Hematopoietic multipotent progenitor cell treated with erythropoietin and hydrocortisone succinate and interleukin-3 and kit ligand, for 6 days (in vitro differentiated cells): ENCODE results near the gene RAD51B.

Experiments
- DNase-seq: peaks from one replicate; pipeline ENCODE4 v3.0.0-alpha.2; 2015

The RAD51B gene

GRCh38 chr14:68571114-68571591 lies 751.6 kb downstream of the RAD51B start:
- DNase-seq, result no peak

DNA sequence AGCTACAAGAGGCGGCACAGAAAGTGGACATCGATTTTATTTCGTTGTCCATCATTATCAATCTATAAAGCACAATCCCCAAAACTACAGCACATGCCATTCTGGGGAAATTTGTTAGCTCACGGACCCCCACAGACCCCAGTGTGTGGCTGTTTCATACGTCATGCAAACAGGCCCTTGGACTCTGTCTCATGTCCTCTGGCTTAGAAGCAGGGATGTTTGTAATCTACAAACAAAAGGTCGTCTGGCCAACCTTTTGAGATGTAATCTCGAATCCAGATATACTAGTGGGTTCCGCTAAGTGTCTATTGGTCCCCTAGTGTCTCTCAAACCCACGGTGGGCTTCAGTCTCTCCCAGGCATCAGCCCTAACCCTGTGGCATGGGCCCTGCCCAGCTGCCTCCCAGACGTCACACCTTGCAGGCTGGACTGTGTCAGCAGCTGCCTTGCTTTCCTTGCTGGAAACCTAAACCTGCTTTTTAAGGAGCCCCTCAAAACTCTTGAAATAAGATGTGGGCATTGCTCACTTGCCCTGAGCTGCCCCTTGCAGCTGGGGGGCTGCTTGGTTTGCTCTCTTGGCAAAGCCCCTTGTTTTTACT lies 752.4 kb downstream of the RAD51B start:
- no peak for DNase-seq

GRCh38 chr14:68573126-68573525 lies 753.5 kb downstream of the RAD51B start:
- no peak for DNase-seq

- DNase-seq, result no peak
Measured at GRCh38 chr14:68573722-68574121, 754.1 kb downstream of the RAD51B start.

- DNase-seq, result no peak
Measured at GRCh38 chr14:68574461-68574860, 754.9 kb downstream of the RAD51B start.

- DNase-seq, result no peak
Measured at GRCh38 chr14:68574906-68575305, 755.3 kb downstream of the RAD51B start.

DNA sequence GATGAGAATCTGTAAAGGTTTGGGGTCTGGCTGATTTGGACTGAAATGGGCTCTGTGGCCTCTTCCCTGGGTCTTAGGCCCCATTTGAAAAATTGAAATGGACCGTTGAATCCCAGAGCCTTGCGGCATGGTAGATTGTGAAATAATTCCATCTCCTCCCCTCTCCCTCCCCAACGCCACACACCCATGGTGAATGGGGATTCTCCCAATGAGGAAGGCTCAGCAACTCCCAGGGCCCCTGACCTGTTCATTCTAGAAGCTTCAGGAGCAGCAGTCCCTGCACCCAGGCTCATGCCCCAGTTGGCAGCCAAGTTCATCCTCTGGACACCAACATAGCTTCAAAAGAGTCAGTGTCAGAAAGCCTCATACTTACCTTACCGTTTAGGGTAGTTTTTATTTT lies 755.8 kb downstream of the RAD51B start:
- no peak for DNase-seq

DNA sequence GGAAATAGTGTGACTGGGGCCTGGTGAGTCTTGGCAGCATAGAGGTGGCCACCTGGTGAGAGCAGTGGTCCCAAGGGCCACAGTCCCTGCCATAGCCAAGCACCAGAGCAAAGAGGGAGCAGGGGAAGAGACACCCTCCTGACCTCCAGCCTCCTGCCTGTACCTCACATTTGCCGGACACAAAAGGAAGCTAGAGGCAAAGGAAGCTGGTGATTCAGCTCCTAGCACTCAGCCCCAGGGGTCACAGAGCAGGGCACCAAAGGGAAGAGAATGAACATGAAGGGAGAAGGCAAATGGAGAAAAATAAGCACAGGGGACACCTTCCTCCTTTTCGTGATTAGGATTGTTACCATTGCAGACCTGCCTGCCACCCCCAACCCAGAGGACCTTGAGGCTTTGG lies 756.5 kb downstream of the RAD51B start:
- no peak for DNase-seq

GRCh38 chr14:68576496-68577244 lies 757.1 kb downstream of the RAD51B start:
- DNase-seq, result no peak

DNA sequence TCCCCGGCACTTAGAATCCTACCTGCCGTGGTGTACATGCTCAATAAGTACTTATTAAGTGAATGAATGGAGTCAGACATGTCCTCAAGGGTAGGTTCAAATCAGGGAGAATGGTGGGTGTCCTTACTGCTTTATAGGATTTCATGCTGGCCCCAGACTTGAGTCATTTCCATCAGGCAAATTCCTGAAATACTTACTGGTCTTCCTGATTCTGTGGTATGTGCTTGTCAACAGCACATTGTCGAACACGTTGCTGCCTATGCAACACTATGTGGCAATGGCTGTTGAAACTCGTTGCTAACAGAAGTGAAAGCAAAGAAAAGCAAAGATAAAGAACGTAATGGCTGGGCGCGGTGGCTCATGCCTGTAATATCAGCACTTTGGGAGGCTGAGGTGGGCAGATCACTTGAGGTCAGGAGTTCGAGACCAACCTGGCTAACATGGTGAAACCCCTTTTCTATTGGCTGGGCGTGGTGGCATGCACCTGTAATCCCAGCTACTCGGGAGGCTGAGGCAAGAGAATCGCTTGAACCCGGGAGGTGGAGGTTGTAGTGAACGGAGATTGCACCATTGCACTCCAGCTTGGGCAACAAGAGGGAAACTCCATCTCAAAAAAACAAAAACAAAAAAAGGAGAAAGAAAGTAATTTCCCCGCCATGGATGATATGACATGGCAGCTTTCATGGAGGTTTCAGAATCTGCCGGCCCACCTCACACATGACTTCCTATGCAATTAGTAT lies 758.4 kb downstream of the RAD51B start:
- DNase-seq, result no peak

DNA sequence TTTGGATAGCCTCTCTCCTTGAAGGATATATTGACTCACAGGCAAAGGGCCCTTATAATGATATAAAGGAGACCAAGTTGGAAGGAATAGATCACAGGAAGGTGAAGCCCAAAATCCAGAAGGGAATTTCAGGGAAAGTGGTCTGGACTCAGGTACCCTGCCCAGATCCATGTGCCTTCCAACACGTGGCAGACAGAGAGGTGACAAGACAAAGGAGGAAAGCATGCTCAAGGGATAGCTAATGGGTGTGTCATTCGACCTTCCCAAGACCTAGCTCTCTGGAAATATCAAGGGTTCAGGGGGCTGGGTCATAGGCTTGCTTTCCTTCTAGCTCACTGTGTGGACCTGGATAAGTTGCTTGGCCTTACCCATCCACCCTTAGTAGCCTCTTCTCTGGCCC lies 759.0 kb downstream of the RAD51B start:
- DNase-seq, result no peak

DNA sequence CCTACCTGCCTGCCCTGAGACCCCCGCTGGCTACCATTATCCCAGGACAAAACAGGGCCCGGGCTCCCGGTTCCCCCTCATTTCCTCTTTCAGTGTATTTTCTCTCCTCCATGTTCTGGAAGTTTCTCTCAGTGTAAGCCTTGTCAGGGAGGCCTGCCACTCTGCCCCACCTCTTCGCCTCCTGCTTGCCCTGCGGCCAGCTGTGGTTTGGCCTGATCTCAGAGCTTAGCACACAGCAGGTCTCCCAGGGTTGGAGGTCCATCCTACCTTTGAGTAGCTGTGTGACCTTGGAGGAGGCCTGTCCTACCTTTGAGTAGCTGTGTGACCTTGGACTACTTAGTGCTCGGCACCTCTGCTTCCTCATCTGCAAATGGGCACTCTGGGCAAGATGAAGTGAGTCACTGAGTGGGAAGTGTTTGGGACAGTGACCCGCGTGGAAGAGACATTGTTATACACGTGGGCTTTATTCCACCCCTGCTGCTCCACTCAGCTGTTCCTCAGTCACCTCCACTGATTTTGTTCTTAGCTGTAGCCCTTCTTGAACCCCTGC lies 760.6 kb downstream of the RAD51B start:
- no peak for DNase-seq

DNA sequence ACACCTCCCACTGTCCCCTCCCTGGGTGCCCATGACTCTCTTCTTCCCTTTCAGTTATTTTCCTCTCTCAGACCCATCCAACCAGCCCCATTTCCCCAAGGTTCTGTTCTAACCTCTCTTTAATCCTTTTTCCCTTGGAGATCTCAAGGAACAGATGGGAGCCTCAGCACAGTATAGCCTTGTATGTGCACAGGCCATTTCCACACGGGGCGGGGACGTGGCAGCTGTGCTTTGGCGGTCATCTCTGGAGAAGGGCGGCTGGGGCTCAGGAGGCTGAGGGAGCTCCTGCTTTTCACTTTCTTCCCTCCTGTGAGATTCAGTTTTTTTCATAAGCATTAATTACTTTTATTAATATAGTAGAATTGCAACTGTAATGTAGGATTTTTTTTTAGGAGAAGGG lies 761.1 kb downstream of the RAD51B start:
- DNase-seq, result no peak

DNA sequence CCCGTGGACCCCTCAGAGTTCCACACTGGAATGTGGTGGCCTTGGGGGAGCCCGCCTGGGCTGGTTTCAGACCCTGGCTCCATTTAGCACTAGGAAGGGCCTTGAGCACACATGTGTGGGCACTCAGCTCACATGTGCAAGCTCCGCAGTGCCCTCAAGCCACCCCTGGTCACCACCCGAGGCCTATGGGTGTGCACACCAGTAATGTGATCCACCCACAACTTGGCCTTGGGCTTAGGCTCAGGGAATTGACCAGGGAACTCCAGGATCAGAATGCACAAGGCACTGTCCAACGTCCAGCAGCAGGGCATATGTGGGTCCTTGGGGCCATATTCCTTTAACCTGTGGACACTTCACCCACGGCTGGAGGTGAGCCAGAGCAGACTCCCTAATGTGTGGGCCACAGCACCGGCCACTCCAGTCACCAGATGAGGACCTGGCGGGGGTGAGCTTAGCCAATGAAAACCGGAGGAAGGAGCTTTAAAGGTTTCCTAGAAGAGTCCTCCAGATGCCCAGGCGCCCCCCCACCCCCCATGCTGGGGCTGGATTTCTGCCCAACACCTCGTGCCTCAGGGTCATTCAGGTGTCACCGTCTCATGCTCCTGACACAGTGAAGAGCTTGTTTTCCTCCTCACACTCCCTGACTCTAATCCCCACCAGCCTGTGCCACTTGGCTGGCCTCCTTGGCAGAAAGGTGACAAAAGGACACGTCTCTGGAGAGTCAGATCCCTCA lies 764.1 kb downstream of the RAD51B start:
- no peak for DNase-seq

DNA sequence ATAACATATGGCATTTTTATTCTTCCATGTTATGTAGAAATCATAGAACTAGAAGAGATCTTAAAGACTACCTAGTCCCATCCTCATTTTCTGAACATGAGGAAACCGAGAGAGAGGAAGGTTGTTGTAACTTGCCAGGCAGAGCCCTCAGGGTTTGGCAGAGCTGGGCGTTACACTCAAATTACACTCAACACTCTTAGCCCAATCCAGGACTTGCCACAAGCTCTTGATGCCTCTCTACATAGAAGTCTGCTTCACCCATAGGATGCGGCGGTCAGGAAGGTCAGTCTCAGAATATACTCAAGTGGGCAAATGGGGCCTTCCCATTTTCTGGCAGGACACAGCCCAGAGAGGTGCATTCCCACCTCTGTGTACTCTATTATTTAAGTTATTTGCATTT lies 765.2 kb downstream of the RAD51B start:
- no peak for DNase-seq

- DNase-seq, result no peak
Measured at GRCh38 chr14:68585690-68586089, 766.1 kb downstream of the RAD51B start.

GRCh38 chr14:68586896-68587751 lies 767.5 kb downstream of the RAD51B start:
- no peak for DNase-seq

GRCh38 chr14:68587931-68588330 lies 768.4 kb downstream of the RAD51B start:
- no peak for DNase-seq

GRCh38 chr14:68589447-68590200 lies 770.0 kb downstream of the RAD51B start:
- DNase-seq, result no peak

DNA sequence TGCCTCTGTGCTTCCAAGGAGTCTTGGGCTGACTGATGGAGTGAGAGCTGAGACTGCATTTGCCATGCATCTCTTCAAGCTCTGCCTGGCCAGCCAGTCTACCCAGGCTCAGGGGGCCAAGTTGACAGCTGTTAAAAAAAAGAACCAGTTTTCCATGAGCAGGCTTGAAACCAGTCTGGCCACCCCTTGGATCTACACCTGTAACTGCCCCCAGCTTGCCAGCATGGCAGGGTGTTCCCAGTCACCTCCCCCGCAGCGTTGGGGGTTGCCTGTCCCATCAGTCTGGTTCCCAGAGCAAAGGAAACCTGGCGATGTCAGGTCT lies 770.6 kb downstream of the RAD51B start:
- DNase-seq, result no peak

GRCh38 chr14:68591786-68592185 lies 772.2 kb downstream of the RAD51B start:
- no peak for DNase-seq
